GM20000 (cell line): Measurements from ENCODE around the gene EFCAB8.
A peak's percentile ranks its signal among the peaks of the same experiment; 100 is the strongest.
"Not testable (repeated sequence)": the region's sequence is repeated elsewhere in the genome, so short reads cannot be mapped to it uniquely, and the experiment has no call there.

Experiments
- DNase-seq: peaks from one replicate; pipeline ENCODE4 v3.0.0; 2012; ENCODE audit warnings: low spot score
- CTCF ChIP-seq: IDR thresholded peaks from 2 replicates; pipeline ENCODE4 v1.5.1; 2012; ENCODE audit warnings: mild to moderate bottlenecking, control low read depth; ENCODE audit errors: extremely low read depth, missing control alignments

The EFCAB8 gene

GRCh38 chr20:32969356-32970114, 110.8 kb downstream of the EFCAB8 start:
- DNase-seq, result no peak
- TF ChIP-seq CTCF, result no peak

DNA sequence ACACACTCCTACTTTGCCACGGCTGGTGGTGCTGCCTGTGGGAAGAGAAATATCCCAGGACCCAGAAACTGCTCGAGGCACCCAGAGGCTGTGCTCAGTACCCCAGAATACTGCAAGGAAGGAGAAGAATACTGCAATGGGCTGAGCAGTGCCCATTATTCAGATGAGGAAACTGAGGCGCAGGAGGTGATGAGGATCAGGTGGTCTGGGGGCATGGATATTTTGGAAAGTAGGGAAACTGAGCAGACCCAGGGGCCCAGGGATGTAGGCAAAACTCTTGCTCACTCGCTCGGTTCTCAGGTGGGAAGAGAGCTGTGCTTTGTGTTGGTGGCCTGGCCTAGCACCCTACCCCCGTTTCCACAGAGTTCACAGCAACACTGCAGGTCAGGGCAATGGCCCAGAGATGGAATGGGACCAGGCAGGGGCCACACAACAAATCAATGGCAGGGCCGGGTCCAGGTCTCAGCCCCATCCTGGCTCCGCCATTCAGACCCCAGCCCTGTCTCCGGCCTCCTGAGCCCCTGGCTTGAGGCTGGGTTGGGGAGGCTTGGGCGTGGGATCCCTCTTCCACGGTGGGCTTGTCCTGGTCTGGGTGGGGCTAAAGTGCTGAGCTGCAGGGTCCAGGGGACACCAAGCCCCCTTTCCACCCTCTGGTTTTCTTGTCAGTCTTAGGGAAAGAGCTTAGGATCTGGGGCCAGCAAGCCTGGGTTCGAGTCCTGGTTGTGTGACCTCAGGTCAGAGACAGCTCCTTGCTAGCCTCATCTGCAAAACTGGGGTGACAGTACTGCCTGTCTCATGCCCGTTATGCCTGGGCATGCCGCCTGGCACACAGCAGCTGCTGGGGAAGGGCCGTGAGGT, 111.6 kb downstream of the EFCAB8 start:
- DNase-seq, result no peak
- TF ChIP-seq CTCF, result no peak

GRCh38 chr20:32970973-32971300, 112.2 kb downstream of the EFCAB8 start:
- no peak for DNase-seq
- TF ChIP-seq CTCF, result no peak

DNA sequence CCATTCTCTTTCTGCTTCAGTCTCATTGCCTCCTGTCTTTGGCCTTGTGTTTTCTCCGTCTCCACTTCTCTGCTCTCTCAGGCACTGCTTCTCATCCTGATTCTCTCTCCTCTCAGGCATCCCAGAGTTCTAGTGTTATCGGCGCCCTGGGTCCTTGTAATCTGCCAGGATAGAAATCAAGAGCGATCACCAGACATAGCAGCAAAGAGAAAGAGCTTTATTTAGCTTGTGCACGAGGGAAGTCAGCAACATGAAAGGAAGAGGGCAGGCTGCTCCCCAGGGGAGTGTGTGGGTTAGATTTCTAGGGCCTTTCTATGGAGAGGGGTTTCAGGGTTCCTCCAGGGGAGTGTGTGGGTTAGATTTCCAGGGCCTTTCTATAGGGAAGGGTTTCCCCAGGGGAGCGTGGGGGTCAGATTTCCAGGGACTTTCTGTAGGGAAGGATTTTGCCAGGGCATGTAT, 113.0 kb downstream of the EFCAB8 start:
- no peak for DNase-seq
- no peak for TF ChIP-seq CTCF

DNA sequence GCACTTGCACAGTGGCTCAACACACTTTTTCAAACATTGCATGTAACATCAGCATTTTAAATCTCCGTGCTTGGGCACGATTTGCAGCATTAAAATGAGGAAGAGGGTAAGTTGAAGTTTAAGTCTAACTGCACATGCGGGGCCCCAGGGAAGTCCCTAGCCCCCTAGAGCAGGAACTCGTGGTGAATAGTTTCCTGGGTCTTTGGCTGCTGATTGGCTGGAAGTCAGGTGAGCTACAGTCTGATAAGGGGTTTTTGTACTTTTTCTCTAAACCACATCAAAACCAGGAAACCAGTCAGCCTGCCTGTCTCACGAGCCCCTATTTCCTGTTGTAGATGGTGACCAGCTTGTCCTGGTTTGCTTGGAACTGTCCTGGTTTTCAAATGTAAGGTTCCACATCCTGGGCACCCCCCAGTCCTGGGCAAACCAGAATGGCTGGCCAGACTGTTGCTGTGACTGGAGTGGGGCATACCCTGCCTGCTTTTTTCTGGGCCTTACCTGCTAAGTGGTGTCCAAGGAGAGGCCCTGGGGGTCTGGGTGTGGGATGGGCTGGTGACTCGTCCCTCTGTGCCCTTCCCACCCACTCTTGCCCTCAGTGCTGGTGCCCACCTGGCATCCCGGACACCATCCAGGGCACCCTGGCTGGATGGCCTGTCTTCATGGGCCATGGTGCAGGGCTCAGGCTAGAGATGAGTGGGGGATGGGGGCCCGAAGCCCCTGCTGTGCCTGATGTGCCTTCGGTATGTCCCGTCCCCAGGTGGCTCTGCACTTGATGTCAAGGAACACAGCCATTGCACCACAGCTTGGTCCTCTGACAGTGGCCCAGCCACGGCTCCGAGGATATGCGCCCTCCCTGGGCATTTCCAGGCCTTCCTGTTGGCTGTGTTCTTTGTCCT, 113.7 kb downstream of the EFCAB8 start:
- TF ChIP-seq CTCF, result no peak
- DNase-seq, result peak; percentile 84

- no peak for DNase-seq
- no peak for TF ChIP-seq CTCF
Measured at GRCh38 chr20:32973077-32973717, 114.5 kb downstream of the EFCAB8 start.

DNA sequence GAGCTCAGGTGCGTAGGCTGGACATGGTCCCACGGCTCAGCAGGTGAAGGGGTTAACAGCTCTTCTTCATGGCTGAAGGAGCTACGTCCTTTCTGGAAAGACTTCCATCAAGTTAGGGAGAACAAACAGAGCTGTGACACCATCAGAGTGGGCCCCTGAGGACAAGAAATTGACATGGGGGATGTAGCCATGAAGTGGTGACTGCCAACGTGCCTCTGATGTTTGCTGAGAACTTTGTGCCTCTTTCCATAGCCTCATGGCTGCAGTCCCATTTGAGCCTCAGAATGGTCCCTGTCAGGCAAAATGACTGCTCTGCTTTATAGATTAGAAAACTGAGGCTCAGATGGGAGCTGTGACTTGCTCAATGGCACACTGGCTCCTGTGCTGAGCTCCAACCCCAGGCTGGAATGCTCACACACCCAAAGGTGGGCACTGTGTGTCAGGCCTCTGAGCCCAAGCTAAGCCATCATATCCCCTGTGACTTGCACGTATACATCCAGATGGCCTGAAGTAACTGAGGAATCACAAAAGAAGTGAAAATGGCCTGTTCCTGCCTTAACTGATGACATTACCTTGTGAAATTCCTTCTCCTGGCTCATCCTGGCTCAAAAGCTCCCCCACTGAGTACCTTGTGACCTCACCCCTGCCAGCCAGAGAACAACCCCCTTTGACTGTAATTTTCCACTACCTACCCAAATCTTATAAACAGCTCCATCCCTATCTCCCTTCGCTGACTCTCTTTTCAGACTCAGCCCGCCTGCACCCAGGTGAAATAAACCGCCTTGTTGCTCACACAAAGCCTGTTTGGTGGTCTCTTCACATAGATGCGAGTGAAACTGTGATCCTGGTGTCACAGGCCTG, 115.7 kb downstream of the EFCAB8 start:
- not testable (repeated sequence) for DNase-seq

DNA sequence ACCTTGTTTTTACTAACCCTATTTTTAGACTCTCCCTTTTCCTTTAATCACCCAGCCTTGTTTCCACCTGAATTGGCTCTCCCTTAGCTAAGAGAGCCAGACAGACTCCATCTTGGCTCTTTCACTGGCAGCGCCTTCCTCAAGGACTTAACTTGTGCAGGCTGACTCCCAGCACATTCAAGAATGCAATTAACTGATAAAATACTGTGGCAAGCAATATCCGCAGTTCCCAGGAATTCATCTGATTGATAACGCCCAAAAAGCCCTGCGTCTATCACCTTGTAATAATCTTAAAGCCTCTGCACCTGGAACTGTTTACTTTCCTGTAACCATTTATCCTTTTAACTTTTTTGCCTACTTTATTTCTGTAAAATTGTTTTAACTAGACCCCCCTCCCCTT, 116.4 kb downstream of the EFCAB8 start:
- DNase-seq, result not testable (repeated sequence)
